Measurements from ENCODE around the gene SLC30A2. TPM values are rescaled to one million over a fixed set of nuclear protein-coding genes. Genes with fewer than 3 reads are reported as not detected.

Gene SLC30A2
- total and polyA plus RNA-seq, 9 of the 15 experiments (the other 6 are each of a cell fraction or from before 2014, with no cell fraction given) = 0.01 to 0.18 (median 0.06) TPM; not detected in 3

- 14% methylated on average over 2 of the region's 2 CpGs for WGBS (ENCODE audit: insufficient coverage, low coverage, missing lambda C conversion rate)
- H3K36me3 ChIP-seq (ENCODE audit: control insufficient read depth, insufficient read depth, low read length) = no peaks in the 10 kb centered on the region
- ATAC-seq (no peak), DNase-seq (ENCODE audit: extremely low read depth in 1 of 4, low spot score in 3 of 4) (no peak), FAIRE-seq (no peak)
- no peaks in the 10 kb centered on the region for H3K9me3 ChIP-seq (replicated peaks; ENCODE audit: control insufficient read depth, insufficient read depth, low read depth, low read length)
- intact Hi-C loops (cut with micrococcal nuclease) = no loop called here
- no peaks in the 10 kb centered on the region for H3K79me2 ChIP-seq (ENCODE audit: control insufficient read depth, insufficient read depth, low read length)
- in situ Hi-C loops (cut with MboI) = no loop called here
- no peak overlapping the region for H3K4me2 ChIP-seq (ENCODE audit: insufficient read depth, low read length)
- no peaks in the 10 kb centered on the region for H3K27me3 ChIP-seq (ENCODE audit: control insufficient read depth in 2 of 2, insufficient read depth in 2 of 2, low read length in 2 of 2)
- no peaks in the 10 kb centered on the region for H4K20me1 ChIP-seq (replicated peaks; ENCODE audit: control insufficient read depth, insufficient read depth, low read length)
- H3K9ac ChIP-seq (ENCODE audit: insufficient read depth in 1 of 2, low read depth in 2 of 2, low read length in 2 of 2) = 0 out of 4 replicates have a peak overlapping the region, but pooled peaks of 1 of the 2 experiments have one; percentile 6
- H3K9me1 ChIP-seq (ENCODE audit: control insufficient read depth, insufficient read depth, low read length) = no peaks in the 10 kb centered on the region
- TF ChIP-seq, protein P1, sequence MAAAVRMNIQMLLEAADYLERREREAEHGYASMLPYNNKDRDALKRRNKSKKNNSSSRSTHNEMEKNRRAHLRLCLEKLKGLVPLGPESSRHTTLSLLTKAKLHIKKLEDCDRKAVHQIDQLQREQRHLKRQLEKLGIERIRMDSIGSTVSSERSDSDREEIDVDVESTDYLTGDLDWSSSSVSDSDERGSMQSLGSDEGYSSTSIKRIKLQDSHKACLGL (CRISPR knock-in tag; IDR thresholded peaks at IDR 0.05; ENCODE audit: borderline replicate concordance, poor library complexity, severe bottlenecking) = no peak
- 0 out of 4 replicates have a peak, but pooled peaks of 1 of the 2 experiments have one; percentile 46 for TF ChIP-seq MCM7 (IDR thresholded peaks at IDR 0.05)
- TF ChIP-seq ZKSCAN1 (IDR thresholded peaks at IDR 0.05; ENCODE audit: low read depth, low read length) = peak; percentile 18; the same call in 1 of the 2 replicates
- TF ChIP-seq DNMT1 (IDR thresholded peaks at IDR 0.05) = 0 out of 2 replicates have a peak, but pooled peaks have one; percentile 11
- TF ChIP-seq ZNF395 (CRISPR knock-in tag; IDR thresholded peaks at IDR 0.05) = 0 out of 2 replicates have a peak, but pooled peaks have one; percentile 28
- TF ChIP-seq EHMT2 (IDR thresholded peaks at IDR 0.05) = peak; percentile 67; the same call in 1 of the 2 replicates
- peak; percentile 16; the same call in 1 of the 2 replicates for TF ChIP-seq ARID2 (IDR thresholded peaks at IDR 0.05)
- no peak for TF ChIP-seq MAFF (IDR thresholded peaks at IDR 0.05; ENCODE audit: low read length)
- peak; percentile 58; the same call in 1 of the 2 replicates for TF ChIP-seq MCM3 (IDR thresholded peaks at IDR 0.05)
- no peak overlapping the region for H3K27ac ChIP-seq (ENCODE audit: extremely low read depth, low read depth, low read length)
- POLR2A ChIA-PET = interaction anchor here (0.6 to 3.4 kb wide), 9 partner anchors 10 to 680 kb away, joined by 3 to 17 read pairs (median 4); partner anchors contain the start of gene ZNF593
- H2AFZ ChIP-seq (ENCODE audit: low read depth, low read length) = 0 out of 2 replicates have a peak overlapping the region, but pooled peaks have one; percentile 24
- H3K4me3 ChIP-seq = no peak overlapping the region
- BruUV-seq (replicated peaks) = no TSS peak
- peaks cover 14 to 33% of the 10 kb centered on the region in 2 experiments for H3K4me1 ChIP-seq (replicated peaks in 1 of 2; ENCODE audit: control insufficient read depth in 2 of 2, insufficient read depth in 2 of 2, low read length in 2 of 2)
- CTCF ChIA-PET (ENCODE audit: low intra/inter-chr PET ratio) = interaction anchor here (0.5 kb wide), 1 partner anchor 22 kb away, joined by 3 read pairs; no protein-coding TSS in a partner anchor
Measured at GRCh38 chr1:26084091-26084561, 38.2 kb upstream of the SLC30A2 start.
